ENCODE results near the gene ZG16B. TPM values are rescaled to one million over a fixed set of nuclear protein-coding genes. Genes with fewer than 3 reads are reported as not detected.

The ZG16B gene
- total RNA-seq, 1 experiment from 2014 or later = 2.3 TPM

- H3K36me3 ChIP-seq (ENCODE audit: control insufficient read depth in 1 of 2, insufficient read depth in 2 of 2, low read length in 2 of 2) = no peaks in the 10 kb centered on the region
- no peaks in the 10 kb centered on the region for H3K79me2 ChIP-seq (ENCODE audit: insufficient read depth, low read length)
- ATAC-seq (no peak), DNase-seq (ENCODE audit: low read depth, low spot score) (no peak)
- H3K4me3 ChIP-seq (replicated peaks in 1 of 2; ENCODE audit: low read depth in 1 of 2, low read length in 2 of 2) = no peak overlapping the region
- peaks cover 3 to 7% of the 10 kb centered on the region in 2 experiments; a peak in 1 of 4 replicates for H3K4me1 ChIP-seq (ENCODE audit: control insufficient read depth in 1 of 2, insufficient read depth in 2 of 2, low read length in 2 of 2)
- no peak overlapping the region for H3K4me2 ChIP-seq (ENCODE audit: low read length)
- ChIA-PET CTCF (no interaction called here), RAD21 (ENCODE audit: low non-redundant PET in 1 of 2, low total read pairs in 2 of 2, uncharacterized antibody in 2 of 2, unreplicated experiment in 2 of 2) (no interaction called here), POLR2A (no interaction called here)
- intact Hi-C loops (cut with micrococcal nuclease) = no loop called here
- no peak for TF ChIP-seq FOSL1 (IDR thresholded peaks at IDR 0.05; ENCODE audit: low read depth)
- no peak for TF ChIP-seq MAX (IDR thresholded peaks at IDR 0.05)
- no peak for TF ChIP-seq ZFX (IDR thresholded peaks at IDR 0.05)
- TF ChIP-seq POLR2AphosphoS5 (IDR thresholded peaks at IDR 0.05; ENCODE audit: low read depth, low read length) = no peak
- TF ChIP-seq EZH2 (IDR thresholded peaks at IDR 0.05) = no peak
- TF ChIP-seq ZNF274 (IDR thresholded peaks at IDR 0.05; ENCODE audit: low read depth, low read length) = no peak
- no peak for TF ChIP-seq CBX3 (IDR thresholded peaks at IDR 0.05; ENCODE audit: low read depth)
- no peak for TF ChIP-seq RAD21 (IDR thresholded peaks at IDR 0.05; ENCODE audit: low read depth)
- no peak for TF ChIP-seq EGR1 (IDR thresholded peaks at IDR 0.05; ENCODE audit: low read depth)
- no peak for TF ChIP-seq REST (IDR thresholded peaks at IDR 0.05; ENCODE audit: low read depth)
- TF ChIP-seq EZH2phosphoT487 (IDR thresholded peaks at IDR 0.05; ENCODE audit: borderline replicate concordance) = no peak
- H3K9me3 ChIP-seq (ENCODE audit: control insufficient read depth in 1 of 2, insufficient read depth in 1 of 2, low read depth in 1 of 2, low read length in 2 of 2) = peaks cover 0 to 7% of the 10 kb centered on the region in 2 experiments; a peak in 2 of 4 replicates
- no peak overlapping the region for H3K27ac ChIP-seq (ENCODE audit: low read depth, low read length)
- no TSS peak for BruUV-seq (replicated peaks)
- no peak overlapping the region for H2AFZ ChIP-seq (ENCODE audit: low read depth, low read length, poor library complexity, severe bottlenecking)
- H3K27me3 ChIP-seq (ENCODE audit: insufficient read depth, low read length) = no peaks in the 10 kb centered on the region
- no peaks in the 10 kb centered on the region for H3K9me2 ChIP-seq (ENCODE audit: insufficient read depth)
- H3K9ac ChIP-seq (ENCODE audit: low read length) = no peak overlapping the region
- H4K20me1 ChIP-seq (ENCODE audit: insufficient read depth) = no peaks in the 10 kb centered on the region
Observed at GRCh38 chr16:2809149-2809760, 20.8 kb upstream of the ZG16B start.
